ENCODE measurements around the gene KIF16B.

GRCh38 chr20:16514140-16514539 is 59.1 kb downstream of the KIF16B start:
- TF ChIP-seq, protein P1, sequence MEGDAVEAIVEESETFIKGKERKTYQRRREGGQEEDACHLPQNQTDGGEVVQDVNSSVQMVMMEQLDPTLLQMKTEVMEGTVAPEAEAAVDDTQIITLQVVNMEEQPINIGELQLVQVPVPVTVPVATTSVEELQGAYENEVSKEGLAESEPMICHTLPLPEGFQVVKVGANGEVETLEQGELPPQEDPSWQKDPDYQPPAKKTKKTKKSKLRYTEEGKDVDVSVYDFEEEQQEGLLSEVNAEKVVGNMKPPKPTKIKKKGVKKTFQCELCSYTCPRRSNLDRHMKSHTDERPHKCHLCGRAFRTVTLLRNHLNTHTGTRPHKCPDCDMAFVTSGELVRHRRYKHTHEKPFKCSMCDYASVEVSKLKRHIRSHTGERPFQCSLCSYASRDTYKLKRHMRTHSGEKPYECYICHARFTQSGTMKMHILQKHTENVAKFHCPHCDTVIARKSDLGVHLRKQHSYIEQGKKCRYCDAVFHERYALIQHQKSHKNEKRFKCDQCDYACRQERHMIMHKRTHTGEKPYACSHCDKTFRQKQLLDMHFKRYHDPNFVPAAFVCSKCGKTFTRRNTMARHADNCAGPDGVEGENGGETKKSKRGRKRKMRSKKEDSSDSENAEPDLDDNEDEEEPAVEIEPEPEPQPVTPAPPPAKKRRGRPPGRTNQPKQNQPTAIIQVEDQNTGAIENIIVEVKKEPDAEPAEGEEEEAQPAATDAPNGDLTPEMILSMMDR (IDR thresholded peaks at IDR 0.05) = no peak
- TF ChIP-seq ZFX (IDR thresholded peaks at IDR 0.05; ENCODE audit: borderline replicate concordance) = no peak
